ENCODE data around the gene AURKAIP1. TPM values are rescaled to one million over a fixed set of nuclear protein-coding genes. Genes with fewer than 3 reads are reported as not detected.

Gene AURKAIP1
- total and polyA plus RNA-seq, 2 of the 4 experiments (the other 2 are of a cell fraction) = 45.7 to 107 TPM

- Histone ChIP-seq H2BK5ac (ENCODE audit: low read depth, low read length, poor library complexity, severe bottlenecking) (no peak overlapping the region), H4K91ac (ENCODE audit: insufficient read depth, low read depth, low read length) (no peak overlapping the region), H3K27ac (ENCODE audit: insufficient read depth, low read length) (no peak overlapping the region), H3K36me3 (ENCODE audit: control insufficient read depth, insufficient read depth, low read length) (peaks cover 26% of the 10 kb centered on the region), H3K4me1 (ENCODE audit: control insufficient read depth, insufficient read depth, low read length) (peaks cover 30% of the 10 kb centered on the region), H3K27me3 (ENCODE audit: control insufficient read depth, insufficient read depth, low read length) (no peaks in the 10 kb centered on the region), H3K14ac (replicated peaks; ENCODE audit: low read depth, low read length) (no peak overlapping the region), H3K56ac (ENCODE audit: extremely low read depth, insufficient read depth, low read length) (no peak overlapping the region), H2BK20ac (ENCODE audit: low read depth, low read length) (no peak overlapping the region), H2BK15ac (ENCODE audit: low read depth, low read length) (no peak overlapping the region), H3K9ac (ENCODE audit: low read depth, low read length) (no peak overlapping the region), H3K4me2 (ENCODE audit: low read depth, low read length) (no peak overlapping the region), H3K4me3 (ENCODE audit: insufficient read depth, low read depth, low read length) (no peak overlapping the region), H3K4ac (ENCODE audit: low read depth, low read length) (no peak overlapping the region), H2BK120ac (ENCODE audit: low read depth, low read length) (no peak overlapping the region), H3K23ac (ENCODE audit: low read depth, low read length) (no peak overlapping the region), H4K8ac (ENCODE audit: low read depth in 2 of 2, low read length in 2 of 2) (no peak overlapping the region), H2AFZ (replicated peaks; ENCODE audit: low read length, poor library complexity) (no peak overlapping the region), H2AK5ac (ENCODE audit: low read depth, low read length) (no peak overlapping the region; the same call in none of the 2 replicates), H3K9me1 (ENCODE audit: insufficient read depth, low read length) (peaks cover 13% of the 10 kb centered on the region), H4K20me1 (ENCODE audit: insufficient read depth, low read length) (peaks cover 67% of the 10 kb centered on the region), H3K18ac (ENCODE audit: low read depth, low read length) (no peak overlapping the region), H3K79me1 (ENCODE audit: low read depth in 1 of 2, low read length in 2 of 2) (peaks cover 12 to 70% of the 10 kb centered on the region in 2 experiments), H3K9me3 (ENCODE audit: control insufficient read depth, insufficient read depth, low read length) (no peaks in the 10 kb centered on the region), H2AK9ac (replicated peaks; ENCODE audit: low read depth, low read length, poor library complexity) (no peak overlapping the region), H4K5ac (ENCODE audit: low read depth, low read length) (no peak overlapping the region)
- no peak for TF ChIP-seq MAZ (IDR thresholded peaks at IDR 0.05; ENCODE audit: borderline replicate concordance, low read depth, low read length)
- no peak for TF ChIP-seq RCOR1 (IDR thresholded peaks at IDR 0.05; ENCODE audit: insufficient replicate concordance, low read length)
- no peak for TF ChIP-seq FOS (IDR thresholded peaks at IDR 0.05; ENCODE audit: low read depth, low read length)
- no peak for TF ChIP-seq USF2 (IDR thresholded peaks at IDR 0.05; ENCODE audit: low read depth, low read length)
- no peak for TF ChIP-seq SMC3 (IDR thresholded peaks at IDR 0.05; ENCODE audit: low read depth, low read length)
- no peak for TF ChIP-seq POLR2A (IDR thresholded peaks at IDR 0.05; ENCODE audit: low read depth, low read length)
- no peak for TF ChIP-seq CHD1 (IDR thresholded peaks at IDR 0.05; ENCODE audit: low read depth, low read length)
- TF ChIP-seq BHLHE40 (IDR thresholded peaks at IDR 0.05; ENCODE audit: low read depth, low read length) = no peak
- no peak for TF ChIP-seq RFX5 (IDR thresholded peaks at IDR 0.05; ENCODE audit: low read depth, low read length)
- intact Hi-C loops (cut with micrococcal nuclease) (no loop called here), dilution Hi-C loops (cut with HindIII; ENCODE audit: low sequenced_read_pairs, unreplicated experiment) (no loop called here), in situ Hi-C loops (cut with MboI; ENCODE audit: low sequenced_read_pairs) (no loop called here)
- DNase-seq = no peak
- ATAC-seq (ENCODE audit: low read depth) = no peak
- POLR2A ChIA-PET (ENCODE audit: unreplicated experiment) = no interaction called here
- no TSS peak for BruUV-seq (replicated peaks)
- 87% methylated on average over 10 of the region's 24 CpGs; no CpG with 5 or more reads in 1 of the 2 experiments for WGBS, 2 experiments (ENCODE audit: extremely low coverage in 2 of 2, insufficient read length in 1 of 2)
- CTCF ChIA-PET = interaction anchor here (0.5 kb wide), 1 partner anchor 75 kb away, joined by 3 read pairs; no protein-coding TSS in a partner anchor
These were observed 31.1 kb downstream of the AURKAIP1 start for GRCh38 chr1:1343811-1344421.
